BLaER1 treated with 17β-estradiol and CSF1 and Interleukin-3, amounts not matched to agents 10 nM and 100 nM (cell line): Measurements from ENCODE around the gene CEP126.
A peak's percentile ranks its signal among the peaks of the same experiment; 100 is the strongest.

Experiments used
- H3K27ac ChIP-seq, 11 experiments: shearing (Covaris generic); formaldehyde crosslinking; 2 replicates each; pipeline ENCODE4 v1.8.1; 2022
- H3K27me3 ChIP-seq, 11 experiments: shearing (Covaris generic); formaldehyde crosslinking; 2 replicates each; pipeline ENCODE4 v1.8.1; 2022
- H3K36me3 ChIP-seq, 11 experiments: shearing (Covaris generic); formaldehyde crosslinking; 2 replicates each; pipeline ENCODE4 v1.8.1; 2022
- H3K4me1 ChIP-seq, 10 experiments: shearing (Covaris generic); formaldehyde crosslinking; 2 replicates each; pipeline ENCODE4 v1.8.1; 2022
- H3K4me2 ChIP-seq, 11 experiments: shearing (Covaris generic); formaldehyde crosslinking; 2 replicates each; pipeline ENCODE4 v1.8.1; 2022
- H3K4me3 ChIP-seq, 10 experiments: shearing (Covaris generic); formaldehyde crosslinking; 2 replicates each; pipeline ENCODE4 v1.8.1; 2022
- H3K9ac ChIP-seq, 11 experiments: shearing (Covaris generic); formaldehyde crosslinking; 2 replicates each; pipeline ENCODE4 v1.8.1; 2022
- H3K9me3 ChIP-seq, 11 experiments: shearing (Covaris generic); formaldehyde crosslinking; replicated peaks in 1 of 11; 2 replicates each; pipeline ENCODE4 v1.8.1; 2022
- H4K20me1 ChIP-seq, 11 experiments: shearing (Covaris generic); formaldehyde crosslinking; 2 replicates each; pipeline ENCODE4 v1.8.1; 2022
- Cebpa-rat ChIP-seq, 11 experiments: shearing (Covaris generic); IDR thresholded peaks; 2 replicates each; pipeline ENCODE4 v1.8.1; 2022

CEP126 gene

DNA sequence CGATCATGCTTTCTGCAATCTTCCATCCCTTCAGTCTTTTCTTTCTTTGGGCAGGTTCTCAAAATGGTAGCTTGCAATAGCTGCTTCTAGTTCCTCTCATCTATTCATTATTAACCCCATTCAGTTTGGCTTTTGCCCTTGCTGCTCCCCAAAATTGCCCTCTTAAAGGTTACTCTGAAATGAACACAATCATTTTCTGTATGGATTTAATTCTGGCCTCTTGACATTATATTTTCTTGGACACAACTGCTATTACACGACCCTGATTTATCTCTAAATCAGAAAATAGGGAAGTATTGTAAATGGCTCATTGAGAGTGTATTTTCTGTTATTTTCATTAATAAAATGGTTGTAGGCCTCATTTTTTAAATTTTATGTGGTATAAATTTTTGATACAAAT, 1.6 kb downstream of the CEP126 start, which contains the start of gene ANGPTL5:
ANGPTL5 (minus strand) TSS at position 101 of the 400 bp plus-strand sequence. CDS start 8,613 bp downstream, outside the sequence.
- Histone ChIP-seq H3K4me2 (peak within 1 kb of the TSS; percentile 46 to 86 (median 58)), H3K27me3 (no peaks in the 10 kb centered on the region), H3K4me1 (peaks cover 0 to 19% (median 10%) of the 10 kb centered on the region in 10 experiments; a peak in 14 of 20 replicates), H4K20me1 (no peaks in the 10 kb centered on the region), H3K36me3 (no peaks in the 10 kb centered on the region), H3K9me3 (peaks cover 0 to 8% (median 6%) of the 10 kb centered on the region in 11 experiments; a peak in 7 of 22 replicates), H3K27ac (peak within 1 kb of the TSS; percentile 59 to 95 (median 79); a peak in 21 of 22 replicates), H3K9ac (peak within 1 kb of the TSS; percentile 70 to 83 (median 76)), H3K4me3 (peak within 1 kb of the TSS; percentile 54 to 72 (median 63))
- TF ChIP-seq Cebpa-rat (IDR thresholded peaks at IDR 0.05): no peak

DNA sequence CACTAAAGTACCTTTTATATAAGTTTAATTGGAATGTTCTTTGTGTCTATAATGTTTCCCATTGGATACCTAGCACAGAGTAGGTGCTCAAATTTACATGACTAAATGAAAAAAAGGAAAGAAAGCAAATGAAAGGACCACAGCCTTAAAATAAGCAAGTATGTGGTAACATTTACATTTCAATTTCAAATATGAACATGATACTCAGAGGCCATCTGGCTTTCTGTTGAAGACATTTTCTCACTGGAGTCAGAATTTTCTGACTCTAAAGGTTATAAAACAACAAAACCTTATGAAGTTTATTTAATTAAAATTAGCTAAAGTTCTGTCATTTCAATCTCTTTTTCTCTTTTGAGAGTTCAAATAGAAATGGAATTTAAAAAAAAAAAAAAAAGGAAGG, 2.4 kb downstream of the CEP126 start:
- H4K20me1 ChIP-seq: no peaks in the 10 kb centered on the region
- H3K27ac ChIP-seq: no peak overlapping the region
- H3K9ac ChIP-seq: no peak overlapping the region
- H3K9me3 ChIP-seq: peaks cover 0 to 8% (median 6%) of the 10 kb centered on the region in 11 experiments; a peak in 7 of 22 replicates
- no peaks in the 10 kb centered on the region for H3K36me3 ChIP-seq
- no peaks in the 10 kb centered on the region for H3K27me3 ChIP-seq
- peaks cover 0 to 19% (median 10%) of the 10 kb centered on the region in 10 experiments; a peak in 14 of 20 replicates for H3K4me1 ChIP-seq
- no peak overlapping the region for H3K4me3 ChIP-seq
- TF ChIP-seq Cebpa-rat (IDR thresholded peaks at IDR 0.05): no peak
- no peak overlapping the region for H3K4me2 ChIP-seq

DNA sequence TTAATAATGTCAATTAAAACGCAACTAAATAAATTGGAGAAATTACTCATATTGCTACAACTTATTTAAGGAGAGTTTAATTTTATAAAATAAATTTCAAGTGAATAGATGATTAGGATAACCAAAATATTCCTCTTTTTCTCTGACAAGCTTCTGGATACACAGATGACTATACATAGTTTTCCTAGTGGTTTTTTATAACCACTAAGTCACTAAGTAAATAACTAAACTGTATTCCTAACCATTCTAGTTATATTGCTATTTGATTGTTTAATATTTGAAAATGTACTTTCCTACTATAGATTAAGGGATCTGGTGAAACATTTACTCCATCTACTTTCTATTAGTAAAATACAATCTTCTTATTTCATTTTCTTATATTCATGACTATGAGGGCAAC, 6.2 kb downstream of the CEP126 start:
- Histone ChIP-seq H3K4me3 (no peak overlapping the region), H3K9me3 (no peaks in the 10 kb centered on the region), H3K4me1 (peaks cover 0 to 6% (median 4%) of the 10 kb centered on the region in 10 experiments; a peak in 12 of 20 replicates), H3K4me2 (no peak overlapping the region), H3K27me3 (no peaks in the 10 kb centered on the region), H3K36me3 (no peaks in the 10 kb centered on the region), H3K9ac (no peak overlapping the region), H3K27ac (no peak overlapping the region), H4K20me1 (no peaks in the 10 kb centered on the region)
- no peak for TF ChIP-seq Cebpa-rat (IDR thresholded peaks at IDR 0.05)

DNA sequence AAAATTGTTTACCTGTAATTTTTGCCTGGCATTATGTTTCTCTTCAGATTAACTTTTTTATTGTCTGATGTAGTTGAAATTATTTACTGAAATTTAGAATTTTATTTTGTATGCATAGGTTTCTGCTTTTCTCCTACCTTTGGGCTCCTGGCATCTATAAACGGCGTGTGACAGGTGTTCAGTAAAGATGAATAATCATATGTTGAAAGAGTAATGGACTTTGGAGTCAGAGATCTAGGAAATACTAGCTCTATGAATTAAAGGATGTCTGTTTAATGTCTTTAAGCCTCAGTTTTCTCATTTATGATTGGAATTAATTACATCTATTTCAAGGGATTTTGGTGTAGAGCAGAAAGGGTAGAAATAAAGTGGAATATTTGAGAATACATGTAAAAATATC, 8.7 kb downstream of the CEP126 start:
- H3K4me1 ChIP-seq: no peaks in the 10 kb centered on the region
- no peak overlapping the region for H3K27ac ChIP-seq
- H3K9me3 ChIP-seq: no peaks in the 10 kb centered on the region
- H3K36me3 ChIP-seq: no peaks in the 10 kb centered on the region
- H3K4me2 ChIP-seq: no peak overlapping the region
- H4K20me1 ChIP-seq: no peaks in the 10 kb centered on the region
- no peak for TF ChIP-seq Cebpa-rat (IDR thresholded peaks at IDR 0.05)
- H3K27me3 ChIP-seq: no peaks in the 10 kb centered on the region
- H3K4me3 ChIP-seq: no peak overlapping the region
- H3K9ac ChIP-seq: no peak overlapping the region

DNA sequence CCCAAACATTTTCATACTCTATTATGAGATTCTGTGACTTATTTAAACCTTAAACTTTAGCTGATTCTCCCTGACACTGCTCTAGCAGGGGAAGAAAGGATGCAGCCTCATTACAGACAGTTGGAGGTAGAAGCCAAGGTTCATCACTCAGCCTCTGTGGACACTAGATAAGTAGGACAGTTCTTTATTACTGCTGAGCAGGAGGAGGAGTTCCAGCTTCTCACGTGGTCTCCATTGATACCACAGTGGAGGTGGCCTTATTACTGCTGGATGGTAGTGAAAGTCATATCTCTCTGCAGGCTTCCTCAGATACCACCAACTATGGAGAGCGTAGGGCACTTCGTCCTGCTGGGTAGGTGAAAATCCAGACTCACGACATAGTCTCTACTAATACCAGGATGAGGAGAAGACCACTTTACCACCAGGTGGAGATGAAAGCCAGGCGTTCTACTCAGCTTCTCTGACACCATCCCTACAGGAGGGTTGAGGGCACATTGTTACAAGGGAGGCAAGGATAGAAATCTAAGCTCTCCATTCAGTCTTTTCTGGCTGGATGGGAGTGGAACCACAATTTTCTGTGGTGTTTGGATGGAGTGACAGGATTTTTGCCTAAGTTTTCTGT, 14.6 kb downstream of the CEP126 start:
- H3K9me3 ChIP-seq: peaks cover 0 to 5% (median 0%) of the 10 kb centered on the region in 11 experiments; a peak in 2 of 22 replicates
- H4K20me1 ChIP-seq: no peaks in the 10 kb centered on the region
- H3K4me2 ChIP-seq: no peak overlapping the region
- H3K4me3 ChIP-seq: no peak overlapping the region
- H3K9ac ChIP-seq: no peak overlapping the region
- H3K27me3 ChIP-seq: no peaks in the 10 kb centered on the region
- H3K4me1 ChIP-seq: no peaks in the 10 kb centered on the region
- no peaks in the 10 kb centered on the region for H3K36me3 ChIP-seq
- no peak overlapping the region for H3K27ac ChIP-seq
- no peak for TF ChIP-seq Cebpa-rat (IDR thresholded peaks at IDR 0.05)

DNA sequence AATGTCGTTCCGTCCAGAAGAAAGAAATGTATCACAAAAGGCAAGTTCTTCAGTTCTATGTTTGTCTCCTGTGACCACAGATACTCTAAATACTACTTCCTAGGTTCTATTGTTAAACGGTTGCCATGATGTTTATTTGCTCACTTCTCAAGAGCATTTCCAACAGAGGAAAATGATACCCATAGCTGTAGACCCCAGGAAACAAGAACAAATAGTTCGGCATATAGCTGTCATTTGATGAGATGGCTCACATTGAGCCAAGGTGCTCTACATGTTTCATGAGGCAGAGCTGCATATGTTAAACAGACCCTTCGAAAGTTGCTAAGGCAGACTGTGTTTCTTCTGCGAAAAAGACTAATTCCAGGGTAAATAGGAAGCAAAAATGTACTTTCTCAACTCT, 16.9 kb downstream of the CEP126 start:
- Histone ChIP-seq H3K27ac (no peak overlapping the region), H3K9me3 (peaks cover 0 to 5% (median 0%) of the 10 kb centered on the region in 11 experiments; a peak in 2 of 22 replicates), H3K36me3 (no peaks in the 10 kb centered on the region), H3K4me2 (no peak overlapping the region), H3K4me3 (no peak overlapping the region), H3K4me1 (no peaks in the 10 kb centered on the region), H3K9ac (no peak overlapping the region), H3K27me3 (no peaks in the 10 kb centered on the region), H4K20me1 (no peaks in the 10 kb centered on the region)
- TF ChIP-seq Cebpa-rat (IDR thresholded peaks at IDR 0.05): no peak

DNA sequence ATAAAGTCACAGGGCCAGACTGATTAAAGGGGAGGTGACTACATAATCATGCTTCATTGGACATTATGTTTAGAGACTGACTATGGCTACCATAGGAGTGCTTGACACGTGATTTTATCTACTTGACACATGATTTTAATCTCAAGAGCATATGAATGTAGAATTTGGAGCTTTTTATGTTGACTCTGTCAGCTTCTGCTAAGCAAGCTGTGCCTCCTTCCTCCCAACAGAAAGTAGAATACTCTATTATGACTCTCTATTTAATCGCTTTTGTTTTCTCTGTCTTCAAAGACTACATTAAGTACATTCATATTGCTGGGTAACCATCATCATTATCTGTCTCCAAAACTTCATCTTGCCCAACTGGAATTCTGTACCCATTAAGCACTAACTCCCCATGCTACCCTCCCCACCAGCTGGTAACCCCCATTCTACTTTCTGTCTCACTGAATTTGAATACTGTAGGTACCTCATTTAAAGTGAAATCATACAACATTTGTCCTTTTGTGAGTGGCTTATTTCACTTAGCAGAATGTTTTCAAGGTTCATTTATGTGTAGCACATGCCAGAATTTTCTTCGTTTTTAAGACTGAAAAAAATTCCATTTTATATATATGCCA, 26.2 kb downstream of the CEP126 start:
- no peak overlapping the region for H3K27ac ChIP-seq
- no peak overlapping the region for H3K4me3 ChIP-seq
- H3K9me3 ChIP-seq: no peaks in the 10 kb centered on the region
- H3K4me2 ChIP-seq: no peak overlapping the region
- H3K27me3 ChIP-seq: no peaks in the 10 kb centered on the region
- H3K9ac ChIP-seq: no peak overlapping the region
- no peaks in the 10 kb centered on the region for H3K36me3 ChIP-seq
- no peaks in the 10 kb centered on the region for H3K4me1 ChIP-seq
- TF ChIP-seq Cebpa-rat (IDR thresholded peaks at IDR 0.05): no peak
- H4K20me1 ChIP-seq: no peaks in the 10 kb centered on the region

DNA sequence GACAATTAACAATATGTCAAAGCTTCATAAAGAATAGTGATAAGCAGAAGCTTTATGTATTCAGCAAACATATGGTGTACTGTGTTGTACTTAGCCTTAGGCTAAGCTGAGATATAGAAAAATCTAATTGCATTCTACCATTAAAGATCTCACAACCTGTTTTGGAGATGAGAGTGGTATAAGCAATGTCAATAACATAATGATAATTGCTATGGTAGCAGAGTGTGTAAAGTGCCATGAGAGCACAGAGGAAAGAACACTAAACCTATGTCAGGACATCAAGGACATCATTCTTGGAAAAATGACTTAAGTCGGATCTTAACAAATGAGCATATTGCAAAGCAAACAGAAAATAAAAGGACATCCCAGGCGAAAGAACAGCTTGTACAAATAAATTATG, 30.1 kb downstream of the CEP126 start:
- Histone ChIP-seq H3K4me3 (no peak overlapping the region), H3K36me3 (no peaks in the 10 kb centered on the region), H4K20me1 (no peaks in the 10 kb centered on the region), H3K4me1 (no peaks in the 10 kb centered on the region), H3K9ac (no peak overlapping the region), H3K4me2 (no peak overlapping the region), H3K27me3 (no peaks in the 10 kb centered on the region), H3K9me3 (no peaks in the 10 kb centered on the region), H3K27ac (no peak overlapping the region)
- no peak for TF ChIP-seq Cebpa-rat (IDR thresholded peaks at IDR 0.05)

DNA sequence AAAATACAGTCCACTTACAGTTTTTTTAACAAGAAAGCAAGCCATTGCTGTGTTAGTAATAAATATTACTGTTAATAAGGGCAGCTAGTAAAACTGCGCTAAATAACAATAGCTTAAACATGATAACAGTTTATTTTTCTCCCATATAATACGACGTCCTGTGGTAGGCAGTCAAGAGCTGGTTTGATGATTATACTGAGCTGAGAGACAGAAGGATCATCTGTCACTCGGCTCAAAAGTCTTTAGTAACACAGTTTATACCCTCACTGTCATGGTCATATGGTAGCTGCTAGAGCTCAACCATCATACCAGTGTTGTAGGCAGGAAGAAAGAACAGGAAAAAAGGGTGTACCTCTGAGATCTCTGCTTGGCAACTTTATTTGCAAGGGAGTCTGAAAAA, 30.6 kb downstream of the CEP126 start:
- Histone ChIP-seq H3K4me3 (no peak overlapping the region), H3K4me2 (no peak overlapping the region), H4K20me1 (no peaks in the 10 kb centered on the region), H3K4me1 (no peaks in the 10 kb centered on the region), H3K27me3 (no peaks in the 10 kb centered on the region), H3K9me3 (no peaks in the 10 kb centered on the region), H3K27ac (no peak overlapping the region), H3K36me3 (no peaks in the 10 kb centered on the region), H3K9ac (no peak overlapping the region)
- no peak for TF ChIP-seq Cebpa-rat (IDR thresholded peaks at IDR 0.05)
